NCI-H526 treated with DMSO at 0.1 percent for 48 hours (cell line): ENCODE measurements around the gene MAP7D1.

Experiments used
- DNase-seq: peaks from one replicate; lab custom pipeline; 2025; lab: John Stamatoyannopoulos, UW

The MAP7D1 gene

DNA sequence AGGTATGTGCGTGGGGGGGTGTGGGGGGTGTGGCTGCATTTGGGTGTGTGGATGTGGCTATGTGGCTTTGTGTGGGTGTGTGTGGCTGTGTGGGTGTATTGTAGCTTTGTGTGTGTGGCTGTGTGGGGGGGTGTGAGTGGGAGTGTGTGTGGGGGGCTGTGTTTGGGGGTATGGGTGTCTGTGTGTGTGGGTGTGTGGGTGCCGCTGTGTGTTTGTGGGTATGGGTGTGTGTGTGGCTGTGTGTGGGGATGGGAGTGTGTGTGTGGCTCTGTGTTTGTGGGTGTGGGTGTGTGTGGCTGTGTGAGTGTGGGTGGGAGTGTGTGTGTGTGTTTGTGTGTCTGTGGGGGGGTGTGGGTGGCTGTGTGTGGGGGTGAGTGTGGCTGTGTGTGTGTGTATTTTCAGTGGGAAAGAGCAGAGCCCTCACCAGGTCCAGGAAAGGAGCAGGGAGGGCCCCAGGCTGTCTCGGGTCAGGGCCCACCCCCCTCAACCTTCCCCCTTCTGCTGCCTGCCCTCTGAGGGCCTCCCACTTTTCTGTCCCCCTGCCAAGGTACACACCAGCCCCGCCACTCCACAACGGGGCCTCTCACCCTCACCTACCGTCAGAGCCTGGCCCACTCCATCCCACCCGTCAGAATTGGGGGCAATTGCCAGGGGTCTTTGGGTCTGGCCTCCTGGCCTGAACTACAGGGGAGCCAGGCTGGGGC, 29.0 kb upstream of the MAP7D1 start:
- no peak for DNase-seq

DNA sequence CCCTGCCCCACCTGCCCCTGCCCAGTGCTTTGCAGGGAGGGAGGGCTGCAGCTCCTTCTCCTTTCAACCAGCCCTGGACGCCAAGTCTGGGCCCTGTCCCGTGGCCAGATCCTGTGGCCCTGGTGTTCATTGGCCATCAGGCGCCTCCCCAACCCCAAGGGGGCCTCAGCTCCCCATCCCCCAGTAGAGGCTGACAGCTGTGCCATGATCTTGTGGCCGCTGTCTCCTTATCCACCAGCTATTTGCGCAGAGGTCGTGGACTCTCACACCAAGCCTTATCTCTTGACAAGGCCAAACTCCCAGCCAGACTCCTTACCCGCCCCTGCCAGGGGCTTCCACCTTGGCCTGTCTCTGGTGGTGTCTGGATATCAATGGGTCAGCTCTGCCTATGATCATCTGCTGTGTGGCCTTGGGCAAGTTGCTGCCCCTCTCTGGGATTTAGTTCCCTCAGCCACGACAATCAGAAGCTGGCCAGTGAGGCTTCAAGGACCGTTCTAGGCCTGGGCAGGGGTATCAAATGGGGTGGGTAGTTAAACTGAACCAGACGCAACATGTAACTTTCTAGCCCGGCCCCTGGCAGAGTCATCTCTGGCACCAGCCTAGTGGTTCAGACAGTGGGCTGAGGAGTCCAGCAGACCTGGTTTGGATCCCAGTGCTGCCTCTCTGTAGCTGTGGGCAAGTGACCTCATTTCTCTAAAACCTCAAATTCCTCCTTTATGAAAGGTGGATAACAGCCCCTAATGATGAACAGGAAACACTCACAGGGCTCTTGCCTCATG, 27.6 kb upstream of the MAP7D1 start:
- DNase-seq, result no peak

DNA sequence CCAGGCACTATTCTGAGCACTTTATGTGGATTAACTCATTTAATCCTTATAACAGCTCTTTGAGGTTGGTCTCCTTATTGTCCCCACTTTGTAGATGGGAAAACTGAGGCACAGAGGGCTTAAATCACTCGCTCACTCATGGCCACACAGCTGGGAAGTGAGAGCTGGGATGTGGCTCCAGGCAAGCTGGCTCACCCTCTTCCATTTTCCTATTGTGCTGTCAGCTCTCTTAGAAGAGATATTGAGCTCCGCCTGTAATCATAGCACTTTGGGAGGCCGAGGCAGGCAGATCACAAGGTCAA, 27.1 kb upstream of the MAP7D1 start:
- DNase-seq, result no peak

DNA sequence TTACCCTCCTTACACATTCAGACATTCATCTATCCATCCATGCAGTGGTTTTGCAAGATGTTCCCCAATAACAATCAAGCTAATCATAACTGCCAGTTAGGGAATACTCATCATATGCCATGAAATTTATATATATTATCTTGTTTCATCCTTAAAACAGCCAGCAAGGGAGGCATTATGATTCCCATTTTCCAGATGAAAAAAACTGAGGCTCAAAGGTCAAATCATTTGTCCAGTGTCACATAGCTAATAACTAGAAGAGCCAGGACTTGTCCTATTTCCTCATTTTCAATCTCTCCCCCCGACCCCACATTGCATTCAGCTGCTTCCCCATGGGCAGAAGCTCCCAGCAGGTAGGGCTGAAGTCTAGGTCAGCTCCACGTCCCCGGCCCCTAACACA, 23.9 kb upstream of the MAP7D1 start:
- DNase-seq, result no peak

- no peak for DNase-seq
These were observed 22.5 kb upstream of the MAP7D1 start for GRCh38 chr1:36133484-36133883.

GRCh38 chr1:36134031-36134430, 21.9 kb upstream of the MAP7D1 start:
- DNase-seq, result no peak

DNA sequence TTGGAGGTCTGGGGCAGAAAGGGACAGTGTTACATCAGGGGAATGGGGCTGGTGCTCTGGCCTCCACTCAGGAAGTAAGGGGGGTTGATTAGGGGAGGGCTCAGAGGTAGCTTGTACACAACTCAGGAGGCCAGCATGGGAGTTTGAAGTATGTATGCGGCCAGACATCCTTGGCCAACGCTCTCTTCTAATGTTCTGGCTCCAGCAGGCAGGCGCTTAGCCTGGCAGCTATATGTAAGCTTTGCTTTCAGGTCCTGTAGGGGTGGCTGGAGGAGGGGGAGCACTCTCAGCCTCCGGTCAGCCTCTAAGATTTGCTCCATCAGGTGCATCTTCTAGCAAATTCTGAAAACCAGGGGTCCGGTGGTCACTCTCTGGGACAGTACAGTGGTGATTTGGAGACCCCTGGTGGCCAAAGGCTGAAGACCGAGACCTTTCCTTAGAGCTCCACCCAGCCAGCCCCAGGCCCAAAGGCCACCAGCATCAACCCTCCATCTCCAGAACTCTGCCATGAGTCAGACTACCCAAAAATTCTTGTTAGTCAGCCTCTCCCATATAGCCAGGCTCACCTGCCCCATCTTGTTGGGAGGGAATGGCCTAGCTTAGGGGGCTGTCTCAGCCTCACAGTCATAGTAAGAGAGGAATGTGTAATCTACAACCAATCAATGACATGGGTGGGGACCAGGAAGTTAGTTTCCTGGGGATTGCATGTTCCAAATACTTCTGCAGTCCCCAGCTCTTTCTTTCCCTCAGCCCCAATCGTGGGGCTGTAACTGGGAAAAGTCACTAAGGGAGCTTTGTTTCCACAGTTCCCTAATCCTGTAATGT, 21.2 kb upstream of the MAP7D1 start:
- peak; percentile 14 for DNase-seq

DNA sequence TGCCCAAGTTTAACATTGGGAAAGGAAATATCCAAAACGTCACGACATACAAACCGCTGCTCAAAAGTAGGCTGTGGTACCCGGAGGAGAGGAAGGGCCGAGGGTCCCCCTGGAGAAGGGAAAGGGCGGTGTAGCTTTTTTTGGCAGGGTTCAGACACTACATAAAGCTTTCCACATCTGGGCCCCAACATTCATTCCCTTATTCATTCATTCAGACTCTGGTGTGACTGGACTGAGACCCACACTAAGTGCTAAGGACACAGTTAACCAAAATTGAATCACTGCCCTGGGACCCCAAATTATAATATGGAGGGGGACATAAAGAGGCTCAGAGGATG, 20.7 kb upstream of the MAP7D1 start:
- DNase-seq, result no peak

GRCh38 chr1:36135796-36136195, 20.2 kb upstream of the MAP7D1 start:
- DNase-seq, result no peak

GRCh38 chr1:36136535-36136934, 19.4 kb upstream of the MAP7D1 start:
- no peak for DNase-seq

DNA sequence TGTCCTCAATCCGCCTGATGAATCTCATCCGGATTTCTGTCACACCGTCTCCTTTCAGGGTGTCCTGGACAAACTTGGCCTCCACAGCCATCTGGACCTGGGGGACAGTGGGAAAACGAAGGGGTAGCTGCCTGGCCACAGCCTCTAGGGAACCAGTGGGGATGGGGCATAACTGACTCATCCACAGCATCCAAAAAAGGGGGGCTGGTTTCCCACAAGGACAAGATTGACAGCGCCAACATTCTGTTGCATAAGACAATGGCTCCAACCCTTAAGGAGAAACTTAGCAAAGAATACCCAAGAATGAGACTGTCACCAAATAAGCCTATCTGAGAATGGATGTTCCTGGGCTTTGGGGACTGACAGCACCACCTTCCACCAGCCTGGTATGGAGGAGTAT, 18.7 kb upstream of the MAP7D1 start:
- no peak for DNase-seq

DNA sequence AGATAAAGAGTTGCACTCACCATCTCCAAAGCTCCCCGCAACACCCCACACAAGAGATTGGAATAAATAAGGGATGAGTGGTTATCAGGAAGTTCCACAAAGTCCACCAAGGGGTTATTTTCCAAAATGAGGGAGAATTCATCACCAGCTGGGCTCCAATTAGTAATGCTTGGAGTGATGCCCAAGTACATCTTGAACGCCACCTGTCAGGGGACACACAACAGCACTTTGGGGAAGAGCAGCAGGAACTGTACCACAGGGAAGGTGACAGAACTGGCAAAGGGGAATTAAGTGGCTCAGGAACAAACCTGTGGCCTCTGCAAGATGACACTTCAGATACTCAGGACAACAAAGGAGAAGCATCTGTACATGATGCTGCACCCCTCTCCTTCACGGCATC, 18.2 kb upstream of the MAP7D1 start:
- no peak for DNase-seq

DNA sequence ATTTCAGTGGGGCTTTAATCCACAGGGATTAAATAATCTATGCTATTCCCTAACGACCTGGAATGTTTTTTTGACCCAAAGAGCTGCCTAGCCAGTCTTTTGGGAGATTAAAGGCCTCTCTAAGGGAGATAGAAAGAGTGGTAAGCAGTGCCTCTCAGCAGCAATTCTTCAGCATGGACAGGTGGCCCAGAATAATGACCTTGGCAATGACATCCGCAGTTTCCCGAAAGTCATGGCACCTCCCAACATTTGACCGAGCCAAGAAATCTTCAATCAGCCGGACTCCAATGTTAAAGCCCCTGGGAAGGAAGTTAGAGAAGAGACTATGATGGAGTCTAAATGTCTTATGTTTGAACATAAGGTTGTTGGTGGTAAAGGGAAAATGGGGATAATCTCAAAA, 16.4 kb upstream of the MAP7D1 start:
- DNase-seq, result no peak

DNA sequence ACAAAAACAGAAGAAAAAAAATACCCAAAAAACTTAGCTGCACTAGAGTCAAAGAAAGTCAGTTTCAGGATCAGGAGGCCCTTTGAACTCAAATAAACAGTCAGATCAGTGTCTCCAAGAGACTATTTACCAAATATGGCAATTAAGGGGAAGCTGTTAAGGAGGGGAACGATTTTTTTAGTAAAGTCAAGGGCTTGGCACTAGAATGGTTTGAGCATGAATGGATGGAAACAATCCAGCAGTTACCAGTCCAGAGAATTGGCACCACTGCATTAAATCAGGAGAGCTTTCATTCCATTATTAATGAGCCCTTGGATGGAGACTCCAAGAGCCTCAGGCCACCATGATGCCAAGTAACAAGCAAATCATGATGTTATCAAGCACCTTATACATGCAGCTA, 13.8 kb upstream of the MAP7D1 start:
- no peak for DNase-seq

- no peak for DNase-seq
These were observed 12.5 kb upstream of the MAP7D1 start for GRCh38 chr1:36143424-36143823.

DNA sequence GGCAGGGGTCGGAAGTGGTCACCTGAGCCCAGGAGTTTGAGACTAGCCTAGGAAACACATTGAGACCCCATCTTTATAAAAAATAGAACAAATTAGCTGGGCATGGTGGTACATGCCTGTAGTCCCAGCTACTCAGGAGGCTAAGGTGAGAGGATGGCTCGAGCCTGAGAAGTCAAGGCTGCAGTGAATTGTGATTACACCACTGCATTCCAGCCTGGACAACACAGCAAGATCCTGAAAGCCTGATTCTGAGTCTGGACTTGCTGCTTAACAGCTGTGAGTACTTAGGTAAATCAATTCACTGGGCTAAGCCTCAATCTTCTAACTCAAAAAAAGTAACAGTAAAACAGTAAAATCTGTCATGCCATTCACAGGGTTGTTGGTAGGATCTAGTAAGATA, 11.5 kb upstream of the MAP7D1 start:
- DNase-seq, result no peak

DNA sequence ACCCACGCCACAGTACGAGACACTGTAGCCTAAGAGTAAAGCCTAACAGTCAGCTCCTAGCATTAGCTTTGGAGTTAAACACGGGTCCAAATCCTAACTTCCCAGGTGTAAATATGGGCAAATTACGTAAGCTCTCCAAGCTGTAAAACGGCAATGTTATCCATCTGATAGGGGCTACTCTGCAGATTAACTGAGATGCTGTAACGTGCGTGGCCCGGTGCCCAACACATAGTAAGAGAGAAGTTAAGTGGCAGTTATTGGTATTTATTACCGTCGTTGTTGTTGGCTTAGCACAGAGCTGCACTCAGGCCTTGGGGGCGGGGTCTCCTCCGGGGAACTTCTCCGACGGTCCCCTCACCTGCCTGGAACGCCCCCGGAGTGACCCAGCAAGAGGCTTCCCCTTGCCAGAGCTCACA, 7.1 kb upstream of the MAP7D1 start:
- DNase-seq, result no peak

DNA sequence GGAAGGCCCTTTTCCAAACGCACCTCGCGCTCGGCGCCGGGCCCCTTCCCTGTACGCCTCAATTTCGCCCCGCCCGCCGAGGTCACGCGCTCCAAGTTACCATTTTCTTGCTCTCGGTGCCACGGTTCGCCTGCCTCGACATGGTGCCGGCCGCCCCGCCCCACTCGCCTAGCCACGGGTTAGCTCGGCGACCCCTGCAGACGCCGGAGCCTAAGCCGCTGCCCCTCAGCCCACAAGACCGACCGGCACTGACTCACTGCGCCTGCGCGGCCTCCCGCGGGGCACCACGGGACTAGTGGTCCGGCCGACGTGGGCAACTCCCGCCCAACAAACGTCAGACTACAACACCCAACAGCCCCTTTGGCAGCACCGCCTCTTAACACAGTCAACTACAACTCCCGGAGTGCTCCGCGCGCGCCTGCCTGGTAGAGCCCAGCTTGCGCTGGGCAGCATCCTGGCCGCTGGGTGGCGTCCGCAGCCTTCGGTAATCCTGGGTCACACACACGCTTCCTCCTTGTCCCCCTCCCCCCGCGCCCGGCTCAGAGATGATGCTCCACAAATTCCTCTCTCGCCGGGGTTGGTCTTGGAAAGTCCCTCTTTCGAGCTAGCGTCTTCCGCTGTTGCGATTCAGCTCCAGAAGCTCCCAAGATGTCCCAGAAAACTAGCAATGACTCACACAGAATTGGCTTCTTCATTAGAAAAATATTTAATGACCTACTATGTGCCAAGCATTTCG, 6.6 kb upstream of the MAP7D1 start, which contains the start of gene TRAPPC3:
Gene TRAPPC3, minus strand, starts transcription at position 250 of the 736 bp plus-strand sequence. Its CDS starts 108 bp downstream, at position 142.
- peak; percentile 100 for DNase-seq

DNA sequence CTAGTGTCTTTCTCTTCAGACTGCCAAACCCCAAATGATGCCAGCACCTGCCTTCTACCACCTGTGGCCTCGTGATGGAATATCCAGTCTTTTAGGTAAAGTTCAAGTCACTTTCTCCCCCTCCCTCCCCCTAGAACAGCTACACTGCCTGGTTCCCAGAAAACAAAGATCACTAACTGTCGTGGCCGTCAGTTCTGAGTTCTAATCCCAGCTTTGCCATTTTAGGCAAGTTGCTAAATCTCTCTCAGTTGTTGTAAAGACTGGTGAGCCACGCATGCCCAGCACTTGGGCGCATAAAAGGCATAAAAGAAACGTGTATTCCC, 6.0 kb upstream of the MAP7D1 start:
- DNase-seq, result no peak

GRCh38 chr1:36150296-36151133, 5.4 kb upstream of the MAP7D1 start:
- DNase-seq, result peak; percentile 93

DNA sequence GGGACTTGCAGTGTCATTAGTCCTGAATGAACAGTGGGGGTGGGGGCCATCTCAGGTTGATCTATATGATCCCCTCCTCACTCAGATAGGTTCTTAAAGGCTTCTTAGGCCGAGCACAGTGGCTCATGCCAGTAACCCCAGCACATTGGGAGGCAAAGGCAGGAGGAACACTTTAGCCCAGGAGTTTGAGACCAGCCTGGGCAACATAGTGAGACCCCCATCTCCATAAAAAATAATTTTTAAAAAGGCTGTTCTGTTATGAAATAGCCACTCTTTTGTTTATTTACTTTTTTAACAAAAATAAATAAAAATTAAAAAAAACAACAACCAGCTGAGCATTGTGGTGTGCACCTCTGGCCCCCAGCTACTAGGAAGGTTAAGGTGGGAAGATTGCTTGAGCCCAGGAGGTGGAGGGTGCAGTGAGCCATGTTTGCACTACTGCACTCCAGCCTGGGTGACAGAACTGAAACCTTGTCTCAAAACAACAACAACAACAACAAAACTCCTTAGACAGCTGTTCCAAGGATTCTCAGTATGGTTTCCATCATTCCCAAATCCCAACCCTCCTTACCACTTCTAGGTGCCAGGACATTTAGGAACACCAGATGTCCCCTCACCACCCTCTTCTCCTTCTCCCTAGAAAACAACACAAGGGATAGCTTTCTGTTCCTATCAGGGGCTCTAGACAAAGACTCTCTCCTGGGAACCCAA, 4.7 kb upstream of the MAP7D1 start:
- DNase-seq, result no peak
